HEK293 (cell line): ENCODE results near the gene MOV10L1.

ENCODE experiments used
- CTCF ChIP-seq: fragments of 450-650 bp; formaldehyde crosslinking; IDR thresholded peaks from 2 replicates; pipeline ENCODE4 v1.5.1; 2016; ENCODE audit warnings: missing biosample characterization, missing genetic modification characterization
- PRDM4 ChIP-seq: fragments of 450-650 bp; formaldehyde crosslinking; IDR thresholded peaks from 2 replicates; pipeline ENCODE4 v1.5.1; 2017; ENCODE audit warnings: missing biosample characterization, missing genetic modification characterization
- ZBTB49 ChIP-seq: fragments of 450-650 bp; formaldehyde crosslinking; IDR thresholded peaks from 2 replicates; pipeline ENCODE4 v1.5.1; 2016; ENCODE audit warnings: missing biosample characterization, missing genetic modification characterization, low read depth
- ZNF174 ChIP-seq: fragments of 450-650 bp; formaldehyde crosslinking; IDR thresholded peaks from 2 replicates; pipeline ENCODE4 v1.5.0; 2017; ENCODE audit warnings: missing biosample characterization, mild to moderate bottlenecking, missing genetic modification characterization
- ZNF580 ChIP-seq: fragments of 450-650 bp; formaldehyde crosslinking; IDR thresholded peaks from 2 replicates; pipeline ENCODE4 v1.5.1; 2016; ENCODE audit warnings: missing biosample characterization, missing genetic modification characterization
- ZSCAN5A ChIP-seq: fragments of 450-650 bp; formaldehyde crosslinking; IDR thresholded peaks from 2 replicates; pipeline ENCODE4 v1.5.1; 2016; ENCODE audit warnings: missing biosample characterization, missing genetic modification characterization

GRCh38 chr22:50044485-50045118 lies 45.2 kb upstream of the MOV10L1 start:
- no peak for TF ChIP-seq CTCF (tag by site-specific recombination)
- TF ChIP-seq ZNF580, result no peak
- TF ChIP-seq PRDM4, result no peak
- TF ChIP-seq ZSCAN5A, result no peak
- no peak for TF ChIP-seq ZBTB49 (tag by site-specific recombination)
- TF ChIP-seq ZNF174, result no peak
